Measurements from ENCODE around the gene MROH9.

Gene MROH9, protein sequence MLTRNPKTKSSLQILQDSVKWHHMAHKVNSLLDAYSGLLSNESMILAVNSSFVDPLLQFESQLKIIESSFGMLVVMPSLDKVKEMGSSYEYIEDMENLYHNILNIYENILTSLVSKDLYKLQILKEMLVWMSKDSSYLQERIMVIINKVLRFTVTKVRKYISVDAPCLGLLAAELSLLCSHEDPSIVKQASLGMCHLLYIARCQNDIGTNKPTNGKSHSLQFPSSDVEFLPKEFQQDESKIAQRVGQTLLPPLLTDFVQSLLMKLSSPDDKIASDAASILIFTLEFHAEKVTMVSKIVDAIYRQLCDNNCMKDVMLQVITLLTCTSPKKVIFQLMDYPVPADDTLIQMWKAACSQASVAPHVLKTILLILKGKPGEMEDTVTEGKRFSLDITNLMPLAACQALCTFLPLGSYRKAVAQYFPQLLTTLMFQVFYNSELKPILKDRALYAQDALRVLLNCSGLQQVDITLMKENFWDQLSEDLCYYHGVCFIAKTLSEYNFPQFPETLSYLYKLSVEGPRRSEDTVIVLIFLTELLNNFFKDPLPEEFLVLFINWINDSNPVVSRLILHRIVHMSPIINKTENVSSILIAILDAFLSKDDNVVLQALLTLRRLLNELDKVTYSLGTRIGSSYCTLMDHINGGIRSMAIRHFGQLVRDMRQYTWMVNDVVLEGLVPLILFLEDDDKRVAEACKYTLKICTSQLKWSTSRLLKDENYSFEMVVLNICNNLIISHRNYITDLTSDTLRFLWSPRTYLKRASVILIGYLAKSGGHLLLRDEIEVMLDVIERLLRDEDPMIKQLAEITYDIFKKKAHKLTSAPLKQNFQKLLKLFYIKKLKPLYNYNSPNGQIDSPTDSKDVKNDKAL

DNA sequence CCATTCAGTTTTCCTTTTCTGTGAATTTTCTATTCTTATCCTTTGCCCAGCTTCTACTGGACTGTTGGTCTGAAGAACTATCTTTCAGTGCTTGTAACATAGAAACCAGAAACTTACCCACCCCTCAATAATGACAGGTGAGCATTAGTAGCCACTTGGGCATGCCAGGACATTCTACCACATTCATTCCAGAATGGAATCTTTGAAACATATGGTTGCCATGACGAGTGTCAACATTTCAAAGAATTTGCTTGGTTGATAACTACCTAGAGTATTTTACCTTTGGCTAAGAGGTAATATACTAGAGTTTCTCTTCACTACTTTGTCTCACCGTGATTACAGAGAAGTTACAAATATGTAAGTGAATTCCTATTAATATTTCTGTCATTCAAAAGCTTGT lies at the start of gene MROH9:
TSS of gene MROH9 (plus strand) at position 304 of the 400 bp plus-strand sequence. CDS start 10,023 bp downstream, outside the sequence.
- TF ChIP-seq MYC (IDR thresholded peaks at IDR 0.05; ENCODE audit: low read depth, low read length) (no peak), POLR2A (IDR thresholded peaks at IDR 0.05; ENCODE audit: extremely low read depth, insufficient read length) (no peak)
- TF ChIP-seq, protein P1, sequence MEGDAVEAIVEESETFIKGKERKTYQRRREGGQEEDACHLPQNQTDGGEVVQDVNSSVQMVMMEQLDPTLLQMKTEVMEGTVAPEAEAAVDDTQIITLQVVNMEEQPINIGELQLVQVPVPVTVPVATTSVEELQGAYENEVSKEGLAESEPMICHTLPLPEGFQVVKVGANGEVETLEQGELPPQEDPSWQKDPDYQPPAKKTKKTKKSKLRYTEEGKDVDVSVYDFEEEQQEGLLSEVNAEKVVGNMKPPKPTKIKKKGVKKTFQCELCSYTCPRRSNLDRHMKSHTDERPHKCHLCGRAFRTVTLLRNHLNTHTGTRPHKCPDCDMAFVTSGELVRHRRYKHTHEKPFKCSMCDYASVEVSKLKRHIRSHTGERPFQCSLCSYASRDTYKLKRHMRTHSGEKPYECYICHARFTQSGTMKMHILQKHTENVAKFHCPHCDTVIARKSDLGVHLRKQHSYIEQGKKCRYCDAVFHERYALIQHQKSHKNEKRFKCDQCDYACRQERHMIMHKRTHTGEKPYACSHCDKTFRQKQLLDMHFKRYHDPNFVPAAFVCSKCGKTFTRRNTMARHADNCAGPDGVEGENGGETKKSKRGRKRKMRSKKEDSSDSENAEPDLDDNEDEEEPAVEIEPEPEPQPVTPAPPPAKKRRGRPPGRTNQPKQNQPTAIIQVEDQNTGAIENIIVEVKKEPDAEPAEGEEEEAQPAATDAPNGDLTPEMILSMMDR (IDR thresholded peaks at IDR 0.05; ENCODE audit: low read depth, low read length), result no peak
- TF ChIP-seq, protein P2, sequence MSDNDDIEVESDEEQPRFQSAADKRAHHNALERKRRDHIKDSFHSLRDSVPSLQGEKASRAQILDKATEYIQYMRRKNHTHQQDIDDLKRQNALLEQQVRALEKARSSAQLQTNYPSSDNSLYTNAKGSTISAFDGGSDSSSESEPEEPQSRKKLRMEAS (IDR thresholded peaks at IDR 0.05; ENCODE audit: low read depth, low read length), result no peak

DNA sequence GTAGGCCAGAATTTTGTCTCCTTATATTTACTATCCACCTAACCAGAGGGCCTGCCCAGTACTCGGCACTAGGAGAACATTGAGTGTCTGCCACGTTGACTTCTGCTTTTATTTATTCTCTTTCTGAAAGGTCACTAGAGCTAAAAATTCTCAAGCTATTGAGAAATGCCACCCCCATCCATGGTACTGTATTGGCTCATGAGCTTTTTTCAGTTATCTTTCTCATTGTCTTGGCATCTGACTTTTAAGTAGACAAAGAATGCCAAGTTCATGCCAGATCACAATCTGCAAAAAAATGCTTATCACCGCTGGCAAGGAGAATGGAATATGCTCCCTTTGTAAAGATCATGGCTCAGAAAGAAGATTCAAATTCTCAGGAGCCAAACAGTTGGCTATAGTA lies 49.8 kb upstream of the MROH9 start:
- no peak for DNase-seq (ENCODE audit: low read depth)
- no peak overlapping the region for H3K4me3 ChIP-seq (ENCODE audit: low read depth, low read length)
- TF ChIP-seq, protein P2 (IDR thresholded peaks at IDR 0.05; ENCODE audit: low read depth, low read length), result no peak

More for the DNA sequence above, at the start of gene MROH9:
- DNase-seq (ENCODE audit: low read depth), result no peak
- no peak within 1 kb of the TSS for H3K4me3 ChIP-seq (ENCODE audit: low read depth, low read length)

DNA sequence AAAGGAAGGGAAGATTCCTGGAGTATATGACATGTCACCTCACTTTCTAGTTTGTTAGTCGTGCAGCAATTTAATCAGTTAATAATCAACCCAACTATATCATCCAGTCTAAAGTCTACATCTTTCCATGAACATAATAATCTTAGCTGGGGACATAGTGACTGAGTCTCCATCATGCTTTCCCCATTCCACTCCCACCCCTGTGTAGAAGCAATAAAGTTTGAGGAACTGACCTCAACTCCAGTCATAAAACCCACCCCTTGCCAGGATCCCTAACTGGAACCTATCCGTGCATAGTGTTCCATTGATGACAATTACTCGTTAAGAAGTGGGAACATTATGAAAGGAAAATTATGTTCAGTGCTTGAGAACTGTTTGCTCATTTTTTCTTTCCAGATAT lies 48.9 kb upstream of the MROH9 start:
- DNase-seq (ENCODE audit: low read depth), result no peak
- TF ChIP-seq, protein P2 (IDR thresholded peaks at IDR 0.05; ENCODE audit: low read depth, low read length), result no peak
- TF ChIP-seq POLR2A (IDR thresholded peaks at IDR 0.05; ENCODE audit: extremely low read depth, insufficient read length), result no peak
- no peak for TF ChIP-seq MYC (IDR thresholded peaks at IDR 0.05; ENCODE audit: low read depth, low read length)
- TF ChIP-seq, protein P1 (IDR thresholded peaks at IDR 0.05; ENCODE audit: low read depth, low read length), result no peak
- no peak overlapping the region for H3K4me3 ChIP-seq (ENCODE audit: low read depth, low read length)

DNA sequence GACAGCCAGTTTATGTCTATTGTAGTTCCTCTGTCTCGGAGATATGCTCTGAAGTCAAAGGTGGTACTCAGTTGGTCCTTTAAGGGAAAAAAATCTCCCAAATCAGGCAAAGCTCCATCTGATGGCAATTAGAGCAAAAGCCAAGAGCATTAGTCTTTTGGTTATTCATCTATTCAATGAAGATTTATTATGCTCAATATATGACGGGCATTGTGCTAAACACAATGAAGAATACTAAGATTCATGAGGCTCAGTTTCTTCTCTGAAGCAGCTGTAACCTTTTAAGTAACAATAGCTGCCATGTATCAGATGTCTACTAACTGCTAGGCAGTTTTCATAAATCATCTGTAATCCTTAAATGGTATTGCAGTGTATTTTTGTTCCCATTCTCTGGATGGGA lies 47.6 kb upstream of the MROH9 start:
- TF ChIP-seq, protein P1 (IDR thresholded peaks at IDR 0.05; ENCODE audit: low read depth, low read length), result no peak
- TF ChIP-seq POLR2A (IDR thresholded peaks at IDR 0.05; ENCODE audit: extremely low read depth, insufficient read length), result no peak
- no peak for TF ChIP-seq MYC (IDR thresholded peaks at IDR 0.05; ENCODE audit: low read depth, low read length)
- TF ChIP-seq, protein P2 (IDR thresholded peaks at IDR 0.05; ENCODE audit: low read depth, low read length), result no peak
- DNase-seq (ENCODE audit: low read depth), result no peak
- no peak overlapping the region for H3K4me3 ChIP-seq (ENCODE audit: low read depth, low read length)

DNA sequence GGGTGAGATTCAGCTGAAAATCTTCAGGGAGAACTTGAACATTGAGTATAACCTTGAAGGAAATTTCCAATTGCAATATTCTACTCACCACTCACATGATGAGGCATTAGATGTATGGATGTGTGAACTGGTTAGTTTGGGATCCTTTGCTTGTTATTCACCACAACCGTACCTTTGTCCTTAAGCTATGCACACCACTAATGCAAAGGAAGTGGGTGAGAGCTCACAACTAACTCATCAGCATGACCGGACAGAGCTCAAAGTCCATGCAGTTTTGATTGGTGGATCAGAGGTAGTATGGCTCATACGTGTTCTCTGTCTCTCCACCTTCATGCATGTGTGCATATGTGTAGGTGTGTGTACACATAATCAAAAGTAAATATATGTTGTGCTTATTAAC lies 43.5 kb upstream of the MROH9 start:
- no peak overlapping the region for H3K4me3 ChIP-seq (ENCODE audit: low read depth, low read length)
- no peak for DNase-seq (ENCODE audit: low read depth)

More for the DNA sequence above, 43.5 kb upstream of the MROH9 start:
- TF ChIP-seq, protein P2 (IDR thresholded peaks at IDR 0.05; ENCODE audit: low read depth, low read length), result no peak
- no peak for TF ChIP-seq POLR2A (IDR thresholded peaks at IDR 0.05; ENCODE audit: extremely low read depth, insufficient read length)
- TF ChIP-seq, protein P1 (IDR thresholded peaks at IDR 0.05; ENCODE audit: low read depth, low read length), result no peak
- no peak for TF ChIP-seq MYC (IDR thresholded peaks at IDR 0.05; ENCODE audit: low read depth, low read length)
